K562 (cell line): ENCODE data around the gene SPAG9. TPM values are rescaled to one million over a fixed set of nuclear protein-coding genes. Genes with fewer than 3 reads are reported as not detected.

Source experiments
- ATAC-seq: fragments of 200-7000 bp; cut with Tn5 transposase; 3 replicates; pipeline ENCODE4 v1.9.1; 2020; ENCODE audit warnings: moderate library complexity
- BruUV-seq: library from RNA; stranded (reverse); fragments of 400-500 nt; replicated peaks from 2 replicates; lab custom pipeline; 2021; lab: Mats Ljungman, UMichigan
- CTCF ChIA-PET: fragments of 300-600 bp; formaldehyde crosslinking; extraction: SDS; loops from one replicate; lab custom pipeline; 2021; ENCODE audit warnings: low intra/inter-chr PET ratio; lab: Yijun Ruan, JAX
- POLR2A ChIA-PET: fragments of 300-600, 350-650 bp; sonication (Branson Sonifier 250); formaldehyde crosslinking; extraction: SDS; loops from one replicate; lab custom pipeline; 2021; ENCODE audit warnings: antibody characterized with exemption, inconsistent platforms; lab: Yijun Ruan, JAX
- DNase-seq, 4 experiments: peaks; one replicate each; pipeline versions ENCODE4 v3.0.0 to v3.0.0-alpha.2; 2011 to 2018; ENCODE audit warnings: low spot score in 3 of 4, mixed read lengths in 3 of 4; ENCODE audit errors: extremely low read depth in 1 of 4
- FAIRE-seq: peaks from 2 replicates; lab custom pipeline; 2011; peaks lifted over from hg19 to GRCh38; lab: Jason Lieb, UNC
- H2AFZ ChIP-seq: 2 replicates; pipeline ENCODE4 v1.6.0; 2011; ENCODE audit warnings: low read depth, low read length, control low read depth, inconsistent platforms
- H3K27ac ChIP-seq: fragments of 200-600 bp; 3 replicates; pipeline ENCODE4 v1.8.0; 2011; ENCODE audit warnings: low read depth, mild to moderate bottlenecking, control low read depth, inconsistent platforms, low read length, moderate library complexity, mixed read lengths; ENCODE audit errors: extremely low read depth
- H3K27me3 ChIP-seq, 2 experiments: fragments of 300-600 bp in 1 of 2; 2 replicates in 1 of 2; 3 replicates in 1 of 2; pipeline versions ENCODE4 v1.6.0 to v1.8.0; 2011; ENCODE audit warnings: inconsistent platforms in 2 of 2, low read length in 2 of 2, mild to moderate bottlenecking in 1 of 2, mixed read lengths in 1 of 2, moderate library complexity in 1 of 2; ENCODE audit not compliant: control insufficient read depth in 2 of 2, insufficient read depth in 2 of 2
- H3K36me3 ChIP-seq: fragments of 300-600 bp; 3 replicates; pipeline ENCODE4 v1.8.0; 2011; ENCODE audit warnings: mild to moderate bottlenecking, low read length, inconsistent platforms; ENCODE audit not compliant: control insufficient read depth, insufficient read depth
- H3K4me1 ChIP-seq, 2 experiments: fragments of 200-600 bp in 1 of 2; replicated peaks in 1 of 2; 2 replicates in 1 of 2; 3 replicates in 1 of 2; pipeline versions ENCODE4 v1.5.1 to v1.8.0; 2011; ENCODE audit warnings: inconsistent platforms in 2 of 2, low read length in 2 of 2, mild to moderate bottlenecking in 1 of 2, mixed read lengths in 1 of 2, moderate library complexity in 1 of 2; ENCODE audit not compliant: control insufficient read depth in 2 of 2, insufficient read depth in 2 of 2
- H3K4me2 ChIP-seq: 2 replicates; pipeline ENCODE4 v1.6.1; 2011; ENCODE audit warnings: low read length, control low read depth, inconsistent platforms, mixed read lengths; ENCODE audit not compliant: insufficient read depth
- H3K4me3 ChIP-seq: fragments of 200-600 bp; sonication (generic), shearing (Covaris generic); 2 replicates; pipeline ENCODE4 v1.5.1; 2016; ENCODE audit warnings: control low read depth, inconsistent platforms
- H3K79me2 ChIP-seq: fragments of 200-600 bp; 3 replicates; pipeline ENCODE4 v1.8.0; 2011; ENCODE audit warnings: low read length, inconsistent platforms; ENCODE audit not compliant: control insufficient read depth, insufficient read depth
- H3K9ac ChIP-seq, 2 experiments: 2 replicates each; pipeline versions ENCODE4 v1.6.0 to v1.6.1; 2011; ENCODE audit warnings: low read depth in 2 of 2, low read length in 2 of 2, control low read depth in 1 of 2, inconsistent platforms in 1 of 2, mild to moderate bottlenecking in 1 of 2, mixed read lengths in 1 of 2; ENCODE audit not compliant: insufficient read depth in 1 of 2
- H3K9me1 ChIP-seq: one replicate; pipeline ENCODE4 v1.6.0; 2011; ENCODE audit warnings: inconsistent platforms, mild to moderate bottlenecking, low read length, moderate library complexity; ENCODE audit not compliant: control insufficient read depth, insufficient read depth
- H3K9me3 ChIP-seq: replicated peaks from 2 replicates; pipeline ENCODE4 v1.5.1; 2011; ENCODE audit warnings: low read depth, low read length, inconsistent platforms; ENCODE audit not compliant: control insufficient read depth, insufficient read depth
- H4K20me1 ChIP-seq: replicated peaks from 2 replicates; pipeline ENCODE4 v1.6.1; 2011; ENCODE audit warnings: low read length, inconsistent platforms, mixed read lengths; ENCODE audit not compliant: control insufficient read depth, insufficient read depth
- CHCHD3 ChIP-seq: fragments of 250-450 bp; sonication (Bioruptor Pico); IDR thresholded peaks from 2 replicates; pipeline ENCODE4 v2.1.2; 2022; ENCODE audit warnings: mild to moderate bottlenecking
- KDM1A ChIP-seq, 2 experiments: fragments of 450-650 bp; IDR thresholded peaks; 2 replicates each; pipeline ENCODE4 v1.6.1; 2016; ENCODE audit warnings: mild to moderate bottlenecking in 2 of 2
- MAFF ChIP-seq: IDR thresholded peaks from 2 replicates; pipeline ENCODE4 v1.6.1; 2012; ENCODE audit warnings: low read length, improper control_type of control experiment
- MECOM ChIP-seq: fragments of 250-450 bp; sonication (Bioruptor Pico); IDR thresholded peaks from 2 replicates; pipeline ENCODE4 v1.8.0; 2022; ENCODE audit warnings: inconsistent platforms
- MEIS2 ChIP-seq: fragments of 450-650 bp; IDR thresholded peaks from 2 replicates; pipeline ENCODE4 v1.6.1; 2014; ENCODE audit warnings: mild to moderate bottlenecking; ENCODE audit not compliant: partially characterized antibody
- NR2F6 ChIP-seq: fragments of 450-650 bp; formaldehyde crosslinking; IDR thresholded peaks from 2 replicates; pipeline ENCODE4 v1.4.0; 2020; ENCODE audit warnings: mild to moderate bottlenecking
- NUFIP1 ChIP-seq: fragments of 450-650 bp; IDR thresholded peaks from 2 replicates; pipeline ENCODE4 v1.6.1; 2018; ENCODE audit not compliant: partially characterized antibody
- PHB2 ChIP-seq: fragments of 450-650 bp; IDR thresholded peaks from 2 replicates; pipeline ENCODE4 v1.6.1; 2017; ENCODE audit warnings: low read depth
- RBM22 ChIP-seq: fragments of 200-400 bp; formaldehyde crosslinking; IDR thresholded peaks from 2 replicates; pipeline ENCODE4 v1.6.1; 2018; ENCODE audit warnings: low read length, low read depth; ENCODE audit not compliant: poor library complexity, severe bottlenecking
- ZSCAN32 ChIP-seq: fragments of 450-650 bp; formaldehyde crosslinking; IDR thresholded peaks from 2 replicates; pipeline ENCODE4 v1.4.0; 2020; ENCODE audit warnings: mild to moderate bottlenecking, moderate library complexity
- WGBS: fragments of 100-300 bp; shearing (Covaris generic); methylation state at CpG from one replicate; pipeline ENCODE4 v1.1.6; 2016; ENCODE audit warnings: low coverage, mixed read lengths; ENCODE audit not compliant: insufficient coverage; ENCODE audit errors: missing lambda C conversion rate; 5-methylcytosine and 5-hydroxymethylcytosine counted together
- in situ Hi-C: fragments of 300-500 bp; cut with MboI; formaldehyde crosslinking; loops from 4 replicates; pipeline ENCODE4 v1.15.0; 2018; ENCODE audit warnings: inconsistent platforms, mixed read lengths
- intact Hi-C: fragments of 100-400 bp; cut with micrococcal nuclease; formaldehyde crosslinking; loops from 2 replicates; pipeline ENCODE4 v1.14.2; 2022
- polyA plus RNA-seq, 8 experiments: library from polyadenylated mRNA; depleted of rRNA in 4 of 8; stranded (reverse) in 5 of 8; unstranded in 3 of 8; fragments of >200 nt; fragmentation: Nextera tagmentation in 2 of 8; fragmentation: Illumina TruSeq in 1 of 8; extraction: Ambion mirVana in 2 of 8; extraction: Trizol in 1 of 8; gene quantifications; 2 replicates each; pipeline versions ENCODE4 v1.2.1 to v1.2.3, GENCODE V29; 2011 to 2014; ENCODE audit warnings: inconsistent platforms in 1 of 8, missing spikeins in 1 of 8
- total RNA-seq, 7 experiments: library from RNA; depleted of rRNA in 6 of 7; stranded (reverse); fragments of >200 nt in 6 of 7; fragmentation: Illumina TruSeq in 2 of 7; extraction: Trizol in 2 of 7; gene quantifications; 2 replicates each; pipeline versions ENCODE4 v1.2.1 to v1.2.3, GENCODE V29; 2011 to 2021; ENCODE audit warnings: low replicate concordance in 1 of 7
- TF ChIP-seq, protein P1 (sequence below): IDR thresholded peaks from 2 replicates; pipeline ENCODE4 v1.6.1; 2011; ENCODE audit warnings: borderline replicate concordance, low read depth, mild to moderate bottlenecking, moderate library complexity, low read length; ENCODE audit not compliant: insufficient read depth, poor library complexity, severe bottlenecking
- TF ChIP-seq, protein P2 (sequence below), 2 experiments: IDR thresholded peaks in 1 of 2; conservative IDR thresholded peaks in 1 of 2; 2 replicates each; pipeline ENCODE4 v1.6.1; 2016; ENCODE audit warnings: low read depth in 2 of 2, mild to moderate bottlenecking in 1 of 2, missing compliant biosample characterization in 1 of 2, missing genetic modification characterization in 1 of 2, moderate library complexity in 1 of 2

SPAG9 gene
- total and polyA plus RNA-seq, 9 of the 15 experiments (the other 6 are each of a cell fraction or from before 2014, with no cell fraction given): 12.2 to 99.2 (median 58.2) TPM

DNA sequence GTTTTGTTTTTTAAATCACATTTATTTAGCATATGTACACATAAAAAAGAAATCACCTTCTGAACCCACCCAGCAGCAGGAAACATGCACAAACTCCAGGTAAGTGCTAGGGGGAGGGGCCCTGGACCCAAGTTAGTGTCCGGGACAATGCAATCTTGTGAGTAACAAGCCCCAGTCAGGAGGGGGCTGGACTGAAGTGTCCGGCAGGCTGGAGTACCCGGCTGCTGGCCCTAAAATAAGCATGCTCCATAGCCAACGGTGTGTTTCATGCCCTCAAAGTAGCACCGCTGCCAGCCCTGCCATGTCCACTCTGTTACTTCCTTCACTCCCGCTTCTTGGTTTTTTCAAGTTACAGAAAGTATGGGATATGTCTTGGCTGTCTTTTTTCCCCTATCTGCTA lies 102.1 kb downstream of the SPAG9 start (continued):
- TF ChIP-seq, protein P1, sequence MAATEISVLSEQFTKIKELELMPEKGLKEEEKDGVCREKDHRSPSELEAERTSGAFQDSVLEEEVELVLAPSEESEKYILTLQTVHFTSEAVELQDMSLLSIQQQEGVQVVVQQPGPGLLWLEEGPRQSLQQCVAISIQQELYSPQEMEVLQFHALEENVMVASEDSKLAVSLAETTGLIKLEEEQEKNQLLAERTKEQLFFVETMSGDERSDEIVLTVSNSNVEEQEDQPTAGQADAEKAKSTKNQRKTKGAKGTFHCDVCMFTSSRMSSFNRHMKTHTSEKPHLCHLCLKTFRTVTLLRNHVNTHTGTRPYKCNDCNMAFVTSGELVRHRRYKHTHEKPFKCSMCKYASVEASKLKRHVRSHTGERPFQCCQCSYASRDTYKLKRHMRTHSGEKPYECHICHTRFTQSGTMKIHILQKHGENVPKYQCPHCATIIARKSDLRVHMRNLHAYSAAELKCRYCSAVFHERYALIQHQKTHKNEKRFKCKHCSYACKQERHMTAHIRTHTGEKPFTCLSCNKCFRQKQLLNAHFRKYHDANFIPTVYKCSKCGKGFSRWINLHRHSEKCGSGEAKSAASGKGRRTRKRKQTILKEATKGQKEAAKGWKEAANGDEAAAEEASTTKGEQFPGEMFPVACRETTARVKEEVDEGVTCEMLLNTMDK: no peak
- TF ChIP-seq KDM1A (IDR thresholded peaks at IDR 0.05) (no peak), MAFF (no peak), MECOM (CRISPR knock-in tag) (no peak), PHB2 (no peak), NR2F6 (no peak), NUFIP1 (no peak), ZSCAN32 (CRISPR knock-in tag) (no peak)

- ATAC-seq (no peak), DNase-seq (no peak), FAIRE-seq (no peak)
- no peaks in the 10 kb centered on the region for H3K27me3 ChIP-seq
- intact Hi-C loops (no loop called here), in situ Hi-C loops (no loop called here)
- BruUV-seq: no TSS peak
- no peaks in the 10 kb centered on the region for H3K9me3 ChIP-seq
- no peak overlapping the region for H2AFZ ChIP-seq
- H3K27ac ChIP-seq: no peak overlapping the region
- no peak overlapping the region for H3K4me2 ChIP-seq
- no peaks in the 10 kb centered on the region for H4K20me1 ChIP-seq
- ChIA-PET CTCF (no interaction called here), POLR2A (no interaction called here)
- H3K9me1 ChIP-seq: no peaks in the 10 kb centered on the region
- WGBS: 61% methylated on average over 2 of the region's 2 CpGs
- no peaks in the 10 kb centered on the region for H3K79me2 ChIP-seq
- no peaks in the 10 kb centered on the region for H3K4me1 ChIP-seq
- H3K9ac ChIP-seq: no peak overlapping the region
- H3K4me3 ChIP-seq: no peak overlapping the region
- TF ChIP-seq RBM22 (no peak), MEIS2 (peak; percentile 44), CHCHD3 (CRISPR knock-in tag) (no peak)
- TF ChIP-seq, protein P2, sequence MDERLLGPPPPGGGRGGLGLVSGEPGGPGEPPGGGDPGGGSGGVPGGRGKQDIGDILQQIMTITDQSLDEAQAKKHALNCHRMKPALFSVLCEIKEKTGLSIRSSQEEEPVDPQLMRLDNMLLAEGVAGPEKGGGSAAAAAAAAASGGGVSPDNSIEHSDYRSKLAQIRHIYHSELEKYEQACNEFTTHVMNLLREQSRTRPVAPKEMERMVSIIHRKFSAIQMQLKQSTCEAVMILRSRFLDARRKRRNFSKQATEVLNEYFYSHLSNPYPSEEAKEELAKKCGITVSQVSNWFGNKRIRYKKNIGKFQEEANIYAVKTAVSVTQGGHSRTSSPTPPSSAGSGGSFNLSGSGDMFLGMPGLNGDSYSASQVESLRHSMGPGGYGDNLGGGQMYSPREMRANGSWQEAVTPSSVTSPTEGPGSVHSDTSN (CRISPR knock-in tag; IDR thresholded peaks at IDR 0.05; ENCODE audit: low read depth): no peak
- TF ChIP-seq, protein P2 (tag; conservative IDR thresholded peaks at IDR 0.05; ENCODE audit: low read depth): peak; percentile 83
- H3K36me3 ChIP-seq: peaks cover 72% of the 10 kb centered on the region
Observed at GRCh38 chr17:51017270-51017669, 103.4 kb downstream of the SPAG9 start.
